Endothelial cell of umbilical vein (primary cell): ENCODE results near the gene SP140L. TPM values are rescaled to one million over a fixed set of nuclear protein-coding genes. Genes with fewer than 3 reads are reported as not detected.

Experiments
- BruUV-seq: library from RNA; stranded (reverse); fragments of 400-500 nt; replicated peaks from 2 replicates; lab custom pipeline; 2021; lab: Mats Ljungman, UMichigan
- CTCF ChIA-PET: fragments of 300-600, 350-600 bp; sonication (Branson Sonifier 250); formaldehyde crosslinking; loops from one replicate; lab custom pipeline; 2021; ENCODE audit warnings: antibody characterized with exemption, inconsistent platforms; lab: Charles Lee
- POLR2A ChIA-PET: fragments of 300-600, 350-600 bp; sonication (Branson Sonifier 250); formaldehyde crosslinking; loops from one replicate; lab custom pipeline; 2021; ENCODE audit warnings: antibody characterized with exemption, inconsistent platforms; lab: Charles Lee
- DNase-seq: peaks from one replicate; pipeline ENCODE4 v3.0.0-alpha.2; 2011; ENCODE audit warnings: low read depth, low spot score
- FAIRE-seq: peaks from 2 replicates; lab custom pipeline; 2011; peaks lifted over from hg19 to GRCh38; lab: Jason Lieb, UNC
- H2AFZ ChIP-seq: 2 replicates; pipeline ENCODE4 v1.6.0; 2012; ENCODE audit warnings: low read depth, low read length, control low read depth, inconsistent platforms
- H3K27ac ChIP-seq: 2 replicates; pipeline ENCODE4 v1.5.1; 2011; ENCODE audit warnings: low read depth, mild to moderate bottlenecking, control low read depth, low read length, moderate library complexity; ENCODE audit not compliant: insufficient read depth
- H3K27me3 ChIP-seq, 2 experiments: 2 replicates each; pipeline versions ENCODE4 v1.6.0 to v1.6.1; 2011; ENCODE audit warnings: low read length in 2 of 2, mixed read lengths in 1 of 2; ENCODE audit not compliant: control insufficient read depth in 2 of 2, insufficient read depth in 2 of 2
- H3K36me3 ChIP-seq, 2 experiments: 2 replicates in 1 of 2; 3 replicates in 1 of 2; pipeline ENCODE4 v1.5.1; 2011; ENCODE audit warnings: low read length in 2 of 2, mild to moderate bottlenecking in 1 of 2, moderate library complexity in 1 of 2; ENCODE audit not compliant: control insufficient read depth in 2 of 2, insufficient read depth in 2 of 2; ENCODE audit errors: extremely low read depth in 1 of 2
- H3K4me1 ChIP-seq: 3 replicates; pipeline ENCODE4 v1.5.1; 2011; ENCODE audit warnings: mild to moderate bottlenecking, low read length; ENCODE audit not compliant: control insufficient read depth, insufficient read depth; ENCODE audit errors: extremely low read depth
- H3K4me2 ChIP-seq: 2 replicates; pipeline ENCODE4 v1.6.1; 2011; ENCODE audit warnings: low read length, control low read depth, mixed read lengths; ENCODE audit not compliant: insufficient read depth
- H3K4me3 ChIP-seq, 3 experiments: fragments of 200-600 bp in 1 of 3; sonication (generic), shearing (Covaris generic) in 1 of 3; replicated peaks in 1 of 3; 2 replicates each; pipeline ENCODE4 v1.5.1; 2011 to 2016; ENCODE audit warnings: control low read depth in 3 of 3, low read length in 3 of 3, mild to moderate bottlenecking in 2 of 3, inconsistent platforms in 1 of 3, low read depth in 1 of 3, moderate library complexity in 1 of 3; ENCODE audit not compliant: insufficient read depth in 1 of 3
- H3K79me2 ChIP-seq: 2 replicates; pipeline ENCODE4 v1.6.0; 2012; ENCODE audit warnings: low read length, inconsistent platforms; ENCODE audit not compliant: control insufficient read depth, insufficient read depth
- H3K9ac ChIP-seq: replicated peaks from 2 replicates; pipeline ENCODE3; 2011; ENCODE audit warnings: low read length, control low read depth; ENCODE audit not compliant: insufficient read depth; ENCODE audit errors: extremely low read depth
- H3K9me1 ChIP-seq: replicated peaks from 3 replicates; pipeline ENCODE4 v1.6.0; 2011; ENCODE audit warnings: mild to moderate bottlenecking, low read length; ENCODE audit not compliant: control insufficient read depth, insufficient read depth; ENCODE audit errors: extremely low read depth
- H3K9me3 ChIP-seq: replicated peaks from 2 replicates; pipeline ENCODE4 v1.5.1; 2012; ENCODE audit warnings: low read length, inconsistent platforms; ENCODE audit not compliant: control insufficient read depth, insufficient read depth
- H4K20me1 ChIP-seq: replicated peaks from 2 replicates; pipeline ENCODE3; 2011; ENCODE audit warnings: mild to moderate bottlenecking, low read length; ENCODE audit not compliant: control insufficient read depth, insufficient read depth; ENCODE audit errors: extremely low read depth
- CTCF ChIP-seq, 2 donors: IDR thresholded peaks; 1 replicate in 1 of 2; 2 replicates in 1 of 2; pipeline ENCODE4 v1.5.1; 2011; ENCODE audit warnings: low read length in 2 of 2, mild to moderate bottlenecking in 2 of 2, moderate library complexity in 2 of 2, control low read depth in 1 of 2, inconsistent platforms in 1 of 2, low read depth in 1 of 2; ENCODE audit not compliant: insufficient read depth in 1 of 2; ENCODE audit errors: extremely low read depth in 1 of 2
- EZH2 ChIP-seq: IDR thresholded peaks from 2 replicates; pipeline ENCODE4 v1.6.1; 2012; ENCODE audit warnings: borderline replicate concordance, low read depth, mild to moderate bottlenecking, moderate library complexity, low read length, inconsistent platforms; ENCODE audit not compliant: severe bottlenecking
- FOS ChIP-seq: IDR thresholded peaks from 2 replicates; pipeline ENCODE4 v1.6.1; 2011; ENCODE audit warnings: mild to moderate bottlenecking, low read length, moderate library complexity, borderline replicate concordance; ENCODE audit not compliant: insufficient read depth
- GATA2 ChIP-seq: IDR thresholded peaks from 2 replicates; pipeline ENCODE4 v1.7.0; 2011; ENCODE audit warnings: low read depth, mild to moderate bottlenecking, moderate library complexity, mixed read lengths, low read length; ENCODE audit not compliant: insufficient read length, insufficient read depth
- JUN ChIP-seq: IDR thresholded peaks from 2 replicates; pipeline ENCODE4 v1.6.1; 2011; ENCODE audit warnings: borderline replicate concordance, low read depth; ENCODE audit not compliant: insufficient read length, insufficient read depth
- MAX ChIP-seq: IDR thresholded peaks from 2 replicates; pipeline ENCODE4 v1.6.1; 2011; ENCODE audit not compliant: insufficient read depth, insufficient read length
- MYC ChIP-seq: IDR thresholded peaks from one replicate; pipeline ENCODE4 v1.6.1; 2011; ENCODE audit warnings: mild to moderate bottlenecking, low read depth, low read length
- POLR2A ChIP-seq: IDR thresholded peaks from 2 replicates; pipeline ENCODE4 v1.6.1; 2012; ENCODE audit warnings: low read depth, mild to moderate bottlenecking, control low read depth, low read length
- POLR2AphosphoS5 ChIP-seq: IDR thresholded peaks from 2 replicates; pipeline ENCODE4 v1.6.1; 2012; ENCODE audit warnings: low read depth, mild to moderate bottlenecking, control low read depth, low read length, moderate library complexity; ENCODE audit not compliant: insufficient read depth
- dilution Hi-C: fragments of 300-500 bp; cut with MboI; formaldehyde crosslinking; loops from one replicate; pipeline ENCODE4 v1.15.0; 2019; ENCODE audit warnings: low sequenced_read_pairs; ENCODE audit not compliant: extremely low pct_ligation_motif_present
- intact Hi-C: fragments of 100-400 bp; cut with micrococcal nuclease; formaldehyde crosslinking; loops from one replicate; pipeline ENCODE4 v1.10.0; 2022
- polyA plus RNA-seq, 4 experiments: library from polyadenylated mRNA; depleted of rRNA in 3 of 4; stranded (reverse) in 3 of 4; unstranded in 1 of 4; fragments of >200 nt; gene quantifications; 2 replicates each; pipeline versions ENCODE4 v1.2.1 to v1.2.3, GENCODE V29; 2011 to 2012; ENCODE audit warnings: missing spikeins in 1 of 4
- total RNA-seq: library from RNA; stranded (reverse); gene quantifications from 2 replicates; pipeline ENCODE4 v1.2.3, GENCODE V29; 2021

The SP140L gene
- total and polyA plus RNA-seq, 2 donors (not counting 3 experiments of a cell fraction or from before 2014, with no cell fraction given): 16.0 to 27.3 TPM

- TF ChIP-seq POLR2A (no peak), FOS (no peak), POLR2AphosphoS5 (no peak)
- Histone ChIP-seq H2AFZ (no peak overlapping the region), H4K20me1 (no peaks in the 10 kb centered on the region), H3K36me3 (peaks cover 18 to 22% of the 10 kb centered on the region in 2 experiments), H3K4me2 (no peak overlapping the region), H3K9ac (no peak overlapping the region), H3K79me2 (peaks cover 4% of the 10 kb centered on the region), H3K9me1 (no peaks in the 10 kb centered on the region), H3K4me3 (no peak overlapping the region), H3K27ac (no peak overlapping the region), H3K4me1 (peaks cover 12% of the 10 kb centered on the region), H3K27me3 (no peaks in the 10 kb centered on the region), H3K9me3 (no peaks in the 10 kb centered on the region)
- no TSS peak for BruUV-seq
- POLR2A ChIA-PET: no interaction called here
- dilution Hi-C loops (no loop called here), intact Hi-C loops (no loop called here)
- CTCF ChIA-PET: no interaction called here
- DNase-seq: no peak
- no peak for FAIRE-seq
Observed at GRCh38 chr2:230449901-230450467, 123.0 kb downstream of the SP140L start.

- DNase-seq: no peak
- ChIA-PET POLR2A (no interaction called here), CTCF (no interaction called here)
- dilution Hi-C loops (no loop called here), intact Hi-C loops (no loop called here)
- no peak overlapping the region for H3K27ac ChIP-seq
- H3K36me3 ChIP-seq: peaks cover 15 to 19% of the 10 kb centered on the region in 2 experiments
- H3K4me2 ChIP-seq: no peak overlapping the region
- H3K4me3 ChIP-seq: no peak overlapping the region
- no peak overlapping the region for H3K9ac ChIP-seq
- peaks cover 4% of the 10 kb centered on the region for H3K4me1 ChIP-seq
- H4K20me1 ChIP-seq: no peaks in the 10 kb centered on the region
- H3K9me3 ChIP-seq: no peaks in the 10 kb centered on the region
- no peaks in the 10 kb centered on the region for H3K9me1 ChIP-seq
- no peak for FAIRE-seq
- TF ChIP-seq GATA2 (no peak), JUN (no peak), CTCF (IDR thresholded peaks at IDR 0.05; ENCODE audit: extremely low read depth in 1 of 2, insufficient read depth in 1 of 2, low read depth in 1 of 2, low read length in 2 of 2) (no peak), EZH2 (no peak), FOS (no peak), POLR2A (no peak), POLR2AphosphoS5 (no peak), MAX (no peak), MYC (no peak)
- H3K27me3 ChIP-seq: no peaks in the 10 kb centered on the region
- peaks cover 4% of the 10 kb centered on the region for H3K79me2 ChIP-seq
- no TSS peak for BruUV-seq
- H2AFZ ChIP-seq: no peak overlapping the region
Observed at GRCh38 chr2:230453006-230453405, 126.0 kb downstream of the SP140L start.
